GM21381 (cell line): ENCODE measurements around the gene PDLIM4.
A peak's percentile ranks its signal among the peaks of the same experiment; 100 is the strongest.

Experiments used
- ATAC-seq: cut with Tn5 transposase; IDR thresholded peaks from one replicate; pipeline ENCODE4 v1.9.1; 2021; ENCODE audit warnings: mild to moderate bottlenecking, moderate library complexity; ENCODE audit not compliant: unreplicated experiment

Gene PDLIM4

GRCh38 chr5:132266031-132266835 is 8.7 kb downstream of the PDLIM4 start:
- ATAC-seq = no peak

- ATAC-seq = no peak
These were observed 9.3 kb downstream of the PDLIM4 start for GRCh38 chr5:132266836-132267160.

- no peak for ATAC-seq
These were observed 9.8 kb downstream of the PDLIM4 start for GRCh38 chr5:132267166-132267739.

- no peak for ATAC-seq
These were observed 10.7 kb downstream of the PDLIM4 start for GRCh38 chr5:132267931-132268768.

GRCh38 chr5:132268769-132269551 is 11.5 kb downstream of the PDLIM4 start:
- peak; percentile 56 for ATAC-seq

- ATAC-seq = no peak
These were observed 12.3 kb downstream of the PDLIM4 start for GRCh38 chr5:132269635-132270334.

- no peak for ATAC-seq
These were observed 12.8 kb downstream of the PDLIM4 start for GRCh38 chr5:132270335-132270665.

GRCh38 chr5:132270706-132271105 is 13.2 kb downstream of the PDLIM4 start:
- no peak for ATAC-seq

- no peak for ATAC-seq
These were observed 14.1 kb downstream of the PDLIM4 start for GRCh38 chr5:132271251-132272246.

- no peak for ATAC-seq
These were observed 15.1 kb downstream of the PDLIM4 start for GRCh38 chr5:132272311-132273210.

GRCh38 chr5:132273631-132274030 is 16.1 kb downstream of the PDLIM4 start:
- ATAC-seq = no peak

- no peak for ATAC-seq
These were observed 16.7 kb downstream of the PDLIM4 start for GRCh38 chr5:132274050-132274792.

GRCh38 chr5:132275367-132276220 is 18.1 kb downstream of the PDLIM4 start:
- ATAC-seq = no peak

- ATAC-seq = no peak
These were observed 19.8 kb downstream of the PDLIM4 start for GRCh38 chr5:132277256-132277655.

GRCh38 chr5:132277971-132278853 is 20.7 kb downstream of the PDLIM4 start:
- no peak for ATAC-seq

- no peak for ATAC-seq
These were observed 22.3 kb downstream of the PDLIM4 start for GRCh38 chr5:132279801-132280200.
